ENCODE measurements around the gene DPP9. TPM values are rescaled to one million over a fixed set of nuclear protein-coding genes. Genes with fewer than 3 reads are reported as not detected.

The DPP9 gene
- total RNA-seq, 4 donors from 2014 or later, result 76.7 to 125 (median 86.6) TPM

DNA sequence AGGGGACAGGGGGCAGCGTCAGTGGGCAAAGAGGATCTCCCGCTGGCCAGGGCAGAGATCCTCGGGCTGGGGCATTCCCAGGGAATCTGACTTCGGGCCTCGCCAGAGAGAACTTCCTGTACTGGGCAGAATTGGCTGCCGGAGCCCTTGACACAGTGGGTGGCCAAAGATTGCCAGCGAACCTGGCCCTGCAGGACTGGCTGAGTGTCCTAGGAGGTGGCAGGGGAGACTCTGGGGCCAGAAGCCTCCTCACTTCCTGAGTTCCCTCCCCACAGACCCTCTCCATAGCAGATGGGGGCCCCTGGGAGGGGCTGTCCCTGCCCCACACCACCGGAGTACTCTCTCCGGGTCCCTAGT is 19.3 kb downstream of the DPP9 start:
- intact Hi-C loops (cut with DNase I; ENCODE audit: low total_unique reads), result no loop called here
- DNase-seq (ENCODE audit: low spot score in 2 of 2), result no peak
- no peak overlapping the region for H3K4me3 ChIP-seq (ENCODE audit: low read depth, poor library complexity, severe bottlenecking)
- TF ChIP-seq, protein P1, sequence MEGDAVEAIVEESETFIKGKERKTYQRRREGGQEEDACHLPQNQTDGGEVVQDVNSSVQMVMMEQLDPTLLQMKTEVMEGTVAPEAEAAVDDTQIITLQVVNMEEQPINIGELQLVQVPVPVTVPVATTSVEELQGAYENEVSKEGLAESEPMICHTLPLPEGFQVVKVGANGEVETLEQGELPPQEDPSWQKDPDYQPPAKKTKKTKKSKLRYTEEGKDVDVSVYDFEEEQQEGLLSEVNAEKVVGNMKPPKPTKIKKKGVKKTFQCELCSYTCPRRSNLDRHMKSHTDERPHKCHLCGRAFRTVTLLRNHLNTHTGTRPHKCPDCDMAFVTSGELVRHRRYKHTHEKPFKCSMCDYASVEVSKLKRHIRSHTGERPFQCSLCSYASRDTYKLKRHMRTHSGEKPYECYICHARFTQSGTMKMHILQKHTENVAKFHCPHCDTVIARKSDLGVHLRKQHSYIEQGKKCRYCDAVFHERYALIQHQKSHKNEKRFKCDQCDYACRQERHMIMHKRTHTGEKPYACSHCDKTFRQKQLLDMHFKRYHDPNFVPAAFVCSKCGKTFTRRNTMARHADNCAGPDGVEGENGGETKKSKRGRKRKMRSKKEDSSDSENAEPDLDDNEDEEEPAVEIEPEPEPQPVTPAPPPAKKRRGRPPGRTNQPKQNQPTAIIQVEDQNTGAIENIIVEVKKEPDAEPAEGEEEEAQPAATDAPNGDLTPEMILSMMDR (IDR thresholded peaks at IDR 0.05), result no peak
- no peak for TF ChIP-seq POLR2A (IDR thresholded peaks at IDR 0.05)
- WGBS, 2 donors, result 85 to 89% methylated on average over 9 of the region's 9 CpGs

DNA sequence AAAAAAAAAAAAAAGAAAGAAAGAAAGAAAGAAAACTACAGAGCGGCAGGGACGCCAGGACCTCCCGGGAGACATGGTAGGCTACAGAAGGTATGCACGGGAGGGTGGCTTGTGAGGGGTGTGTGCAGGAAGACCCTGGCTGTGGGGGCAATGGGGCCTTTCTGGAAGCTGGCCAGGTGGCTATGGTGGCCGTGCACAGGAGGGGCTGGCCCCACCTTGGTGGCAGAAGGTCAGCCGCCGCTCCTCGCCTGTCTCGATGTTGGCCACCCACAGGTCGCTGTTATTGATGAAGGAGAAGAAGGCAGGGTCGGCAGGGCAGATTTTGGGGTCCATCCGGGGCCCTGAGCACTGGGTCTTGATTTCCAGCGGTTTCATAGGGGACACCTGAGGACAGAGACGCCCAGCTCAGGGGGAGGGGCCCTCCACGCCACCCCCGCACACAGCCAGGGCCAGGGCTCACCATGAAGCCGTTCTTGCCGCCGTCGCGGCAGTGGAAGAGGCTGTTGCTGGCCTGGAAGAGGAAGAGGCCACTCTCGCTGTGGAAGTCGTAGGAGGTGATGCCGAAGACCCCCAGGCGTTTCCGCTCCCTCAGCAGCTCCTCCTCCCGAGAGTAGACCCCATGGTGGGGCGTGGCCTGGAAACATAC is 19.8 kb downstream of the DPP9 start:
- H3K4me3 ChIP-seq (ENCODE audit: low read depth, poor library complexity, severe bottlenecking), result no peak overlapping the region
- WGBS, 2 donors, result 92% methylated on average over 28 of the region's 28 CpGs
- no peak for DNase-seq (ENCODE audit: low spot score in 2 of 2)
- intact Hi-C loops (cut with DNase I; ENCODE audit: low total_unique reads), result no loop called here
- TF ChIP-seq POLR2A (IDR thresholded peaks at IDR 0.05), result no peak
- TF ChIP-seq, protein P1 (IDR thresholded peaks at IDR 0.05), result no peak

DNA sequence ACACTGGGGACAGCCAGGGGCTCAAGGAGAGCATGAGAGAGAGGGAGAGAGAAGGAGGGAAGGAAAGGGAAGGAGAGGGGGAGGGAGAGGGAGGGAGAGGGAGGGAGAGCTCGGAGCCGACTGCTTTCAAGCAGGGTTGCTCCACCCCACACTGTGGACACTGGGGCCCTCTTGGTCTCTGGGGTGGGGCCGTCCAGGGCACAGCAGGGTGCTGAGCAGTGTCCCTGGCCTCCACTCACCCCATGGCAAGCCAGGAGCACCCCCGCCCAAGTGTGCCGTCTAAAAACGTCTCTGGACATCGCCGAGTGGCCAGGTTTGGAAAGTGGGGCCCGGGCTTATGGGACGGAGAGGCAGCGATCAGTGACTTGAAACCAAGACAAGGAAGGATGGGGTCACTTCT is 20.9 kb downstream of the DPP9 start:
- DNase-seq (ENCODE audit: low spot score in 2 of 2), result no peak
- no peak overlapping the region for H3K4me3 ChIP-seq (ENCODE audit: low read depth, poor library complexity, severe bottlenecking)
- intact Hi-C loops (cut with DNase I; ENCODE audit: low total_unique reads), result no loop called here
- 90 to 92% methylated on average over 11 of the region's 11 CpGs for WGBS, 2 donors
- TF ChIP-seq, protein P1 (IDR thresholded peaks at IDR 0.05), result no peak
- no peak for TF ChIP-seq POLR2A (IDR thresholded peaks at IDR 0.05)

DNA sequence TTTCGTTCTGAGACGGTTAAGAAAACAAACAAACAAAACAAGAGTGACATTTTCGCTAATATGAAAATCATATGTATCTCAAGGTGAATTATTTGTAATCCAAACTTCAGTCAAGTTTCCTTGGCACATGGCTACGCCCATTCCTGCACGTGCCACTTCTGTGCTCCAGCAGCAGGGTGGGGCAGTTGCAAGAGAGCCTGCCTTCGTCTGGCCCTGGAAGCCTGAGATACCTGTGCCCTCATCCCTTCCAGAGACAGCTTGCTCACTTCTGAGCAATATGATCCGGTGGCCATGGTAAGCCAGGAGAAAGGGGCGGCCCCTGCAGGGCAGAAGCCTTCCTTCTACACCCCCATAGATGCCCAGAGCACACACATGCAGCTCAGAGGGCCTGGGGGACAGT is 22.1 kb downstream of the DPP9 start:
- no peak overlapping the region for H3K4me3 ChIP-seq (ENCODE audit: low read depth, poor library complexity, severe bottlenecking)
- intact Hi-C loops (cut with DNase I; ENCODE audit: low total_unique reads), result no loop called here
- 56 to 76% methylated on average over 6 to 8 of the region's 8 CpGs for WGBS, 2 donors
- DNase-seq (ENCODE audit: low spot score in 2 of 2), result no peak
- TF ChIP-seq, protein P1 (IDR thresholded peaks at IDR 0.05), result no peak
- no peak for TF ChIP-seq POLR2A (IDR thresholded peaks at IDR 0.05)

DNA sequence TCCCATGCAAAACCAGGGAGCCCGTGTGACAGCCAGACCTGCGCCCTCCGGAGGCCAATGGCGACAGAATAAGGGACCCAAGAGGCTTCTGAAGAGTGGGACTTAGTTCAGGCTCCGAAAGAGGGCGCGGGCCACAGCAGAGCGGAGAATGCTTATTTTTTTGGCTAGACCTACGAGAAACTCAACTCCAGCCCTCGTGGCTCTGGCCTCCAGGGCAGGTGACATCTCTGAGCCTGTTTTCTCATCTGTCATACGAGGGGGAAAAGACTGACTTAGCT is 23.0 kb downstream of the DPP9 start:
- no peak for DNase-seq (ENCODE audit: low spot score in 2 of 2)
- intact Hi-C loops (cut with DNase I; ENCODE audit: low total_unique reads), result no loop called here
- TF ChIP-seq, protein P1 (IDR thresholded peaks at IDR 0.05), result no peak
- TF ChIP-seq POLR2A (IDR thresholded peaks at IDR 0.05), result no peak
- 51 to 71% methylated on average over 11 of the region's 11 CpGs for WGBS, 2 donors
- no peak overlapping the region for H3K4me3 ChIP-seq (ENCODE audit: low read depth, poor library complexity, severe bottlenecking)

Data from lower leg skin (tissue), 4 donors.